NOMO-1 treated with DMSO at 0.1 percent for 48 hours (cell line): ENCODE data around the gene AP2B1.
"Not testable (repeated sequence)": the region's sequence is repeated elsewhere in the genome, so short reads cannot be mapped to it uniquely, and the experiment has no call there.

Experiments
- DNase-seq: peaks from one replicate; lab custom pipeline; 2025; ENCODE audit not compliant: unreplicated experiment; lab: John Stamatoyannopoulos, UW

AP2B1 gene

DNA sequence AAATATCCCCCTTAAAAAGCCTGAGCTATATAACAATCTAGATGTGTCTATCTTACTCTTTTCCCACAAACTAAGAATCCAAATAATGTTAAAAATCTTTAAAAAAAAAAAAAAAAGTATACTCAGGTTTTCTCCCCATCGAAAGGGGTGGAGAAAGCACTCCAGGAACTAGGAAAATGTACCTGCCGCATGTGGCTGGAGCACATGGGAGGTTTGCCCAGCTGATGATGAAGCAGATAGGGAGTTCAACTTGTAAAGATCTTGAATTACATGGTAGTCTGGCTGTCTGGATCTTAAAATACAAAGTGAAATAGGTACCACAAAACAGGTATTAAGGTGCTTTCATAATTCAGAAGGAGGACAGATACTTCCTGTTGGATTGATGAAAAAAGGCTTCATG, 17.7 kb upstream of the AP2B1 start:
- DNase-seq: no peak

DNA sequence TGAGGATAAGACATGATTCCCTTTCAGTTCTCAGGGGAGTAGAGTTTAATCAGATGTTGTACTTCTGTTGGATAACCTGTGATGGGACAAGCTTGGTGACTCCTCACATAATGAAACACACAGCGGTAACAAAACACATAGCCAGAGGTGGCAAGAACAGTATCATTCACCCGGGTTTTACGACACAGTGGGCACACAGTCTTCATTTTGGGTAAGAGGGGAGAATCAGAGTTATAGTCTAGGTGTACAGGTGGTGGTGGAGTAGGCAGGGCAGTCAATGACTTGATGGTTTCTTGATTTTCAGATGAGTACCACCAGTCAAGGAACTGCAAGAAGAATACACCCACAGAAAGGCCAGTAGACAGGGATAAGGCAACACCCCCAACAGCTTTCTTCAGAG, 11.4 kb upstream of the AP2B1 start:
- no peak for DNase-seq

DNA sequence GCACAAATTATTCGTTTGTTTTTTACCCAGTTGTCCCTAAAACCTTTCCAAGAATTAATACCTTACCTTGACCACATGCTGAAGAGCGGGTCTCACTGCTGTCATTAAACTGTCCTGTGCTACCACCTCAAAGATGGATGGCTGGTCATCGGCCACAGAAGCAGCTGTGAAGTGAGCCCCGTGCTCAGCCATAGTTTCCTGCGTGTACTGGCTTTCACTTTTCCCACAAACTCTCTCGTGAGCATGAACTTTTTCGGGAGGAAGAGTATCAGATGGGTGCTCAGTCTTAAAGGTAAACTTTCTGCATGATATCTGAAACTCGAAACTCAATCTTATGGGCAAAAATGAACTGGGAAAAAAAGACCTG, 9.3 kb upstream of the AP2B1 start:
- DNase-seq: no peak

DNA sequence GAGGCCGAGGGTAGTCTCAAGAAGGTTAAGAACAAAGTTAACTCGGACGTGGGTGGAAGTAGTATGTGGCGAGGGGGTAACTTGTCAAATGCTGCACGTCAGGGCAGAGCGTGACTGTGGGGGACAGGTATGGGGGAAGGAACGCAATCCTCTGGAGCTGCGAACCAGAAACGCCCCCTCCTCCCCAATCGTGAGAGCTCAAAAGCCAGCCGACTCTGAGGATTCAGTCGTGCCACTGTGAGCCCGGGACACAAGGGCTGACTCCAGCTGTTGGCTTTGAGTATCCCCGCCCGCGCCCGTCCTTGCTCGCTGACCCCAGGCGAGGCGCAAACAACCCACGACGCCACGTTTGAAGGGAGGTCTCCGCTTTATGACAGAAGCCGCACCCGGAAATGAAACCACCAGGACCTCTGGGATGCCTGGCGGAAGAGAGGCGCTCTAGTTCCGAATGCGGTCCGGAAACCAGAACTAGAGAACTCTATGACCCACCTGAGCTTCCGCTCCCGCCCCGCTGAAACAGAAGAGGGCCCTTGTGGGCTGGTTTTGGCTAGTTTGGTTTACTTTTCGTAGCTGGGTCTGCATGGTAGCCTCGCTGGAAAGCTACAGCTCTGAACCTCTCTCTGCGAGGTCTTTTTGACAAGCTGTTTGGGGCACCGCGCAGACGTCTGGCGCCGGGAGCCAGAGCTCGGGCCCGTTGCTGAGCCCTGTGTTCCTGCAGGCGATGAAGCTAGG, 8.8 kb upstream of the AP2B1 start, which contains the start of gene PEX12:
Gene PEX12, minus strand, starts transcription at position 375 of the 732 bp plus-strand sequence. CDS start 550 bp downstream, outside the sequence.
- DNase-seq: peak; percentile 93

DNA sequence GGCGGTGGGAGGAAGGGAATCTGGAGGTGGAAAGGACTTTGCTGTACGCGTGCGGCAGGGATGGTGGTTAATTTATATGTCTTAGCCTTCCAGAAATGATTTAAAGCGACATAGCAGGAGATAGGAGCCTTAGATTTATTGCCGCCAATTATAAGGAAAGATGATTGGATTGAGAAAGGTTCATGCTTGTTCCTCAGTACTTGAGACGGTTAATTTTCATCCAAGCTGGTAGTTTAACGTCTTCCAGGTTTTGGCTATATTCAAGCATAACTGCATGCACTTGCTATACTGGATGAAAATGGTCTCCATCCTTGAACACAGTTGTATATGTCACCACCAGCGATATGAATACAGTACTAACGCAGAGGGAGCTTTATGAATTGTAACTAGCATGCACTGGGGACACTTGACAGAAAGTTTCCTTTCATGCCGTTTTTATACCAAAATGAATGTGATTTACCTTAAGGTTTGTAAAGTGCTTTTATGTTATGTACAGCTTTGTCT, 8.1 kb upstream of the AP2B1 start:
- no peak for DNase-seq

DNA sequence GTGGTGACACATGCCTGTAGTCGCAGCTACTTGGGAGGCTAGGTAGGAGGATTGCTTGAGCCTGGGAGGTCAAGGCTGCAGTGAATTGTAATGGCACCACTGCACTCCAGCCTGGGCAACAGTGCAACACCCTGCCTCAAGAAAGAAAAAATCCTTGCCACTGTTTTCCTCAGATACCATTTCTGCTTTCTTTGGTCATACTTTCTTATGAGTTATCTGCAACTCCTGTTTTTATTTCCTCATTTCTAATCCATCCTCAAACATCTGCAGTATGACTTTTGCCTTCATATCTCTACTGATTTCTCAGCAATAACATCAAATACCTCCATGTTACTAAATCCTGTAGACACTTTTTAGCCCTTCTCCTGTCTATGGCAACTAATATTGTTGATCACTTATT, 3.1 kb upstream of the AP2B1 start:
- DNase-seq: peak; percentile 9

DNA sequence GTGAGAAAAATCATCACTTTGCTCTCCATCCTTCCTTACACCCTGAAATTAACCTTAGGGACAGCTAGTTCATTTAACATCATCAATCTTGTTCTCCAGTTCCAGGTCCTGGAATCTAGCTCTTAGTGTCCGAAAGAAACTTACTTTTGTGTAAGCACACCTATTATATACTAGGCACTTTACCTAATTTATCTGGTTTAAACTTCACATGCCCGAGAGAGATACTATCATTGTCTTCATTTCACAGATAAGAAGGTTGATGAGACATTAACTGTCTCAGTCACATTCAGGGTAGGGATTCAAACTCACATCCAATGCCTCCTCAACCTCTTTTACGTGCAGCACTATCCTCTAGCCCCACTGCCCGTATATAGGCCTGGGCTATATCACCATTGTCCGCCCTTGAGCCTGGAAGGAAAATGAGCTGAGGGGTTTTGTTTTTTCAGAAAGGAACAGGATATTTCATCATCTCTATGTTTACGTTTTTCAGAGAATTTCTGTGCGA, 501 bp upstream of the AP2B1 start:
- no peak for DNase-seq

DNA sequence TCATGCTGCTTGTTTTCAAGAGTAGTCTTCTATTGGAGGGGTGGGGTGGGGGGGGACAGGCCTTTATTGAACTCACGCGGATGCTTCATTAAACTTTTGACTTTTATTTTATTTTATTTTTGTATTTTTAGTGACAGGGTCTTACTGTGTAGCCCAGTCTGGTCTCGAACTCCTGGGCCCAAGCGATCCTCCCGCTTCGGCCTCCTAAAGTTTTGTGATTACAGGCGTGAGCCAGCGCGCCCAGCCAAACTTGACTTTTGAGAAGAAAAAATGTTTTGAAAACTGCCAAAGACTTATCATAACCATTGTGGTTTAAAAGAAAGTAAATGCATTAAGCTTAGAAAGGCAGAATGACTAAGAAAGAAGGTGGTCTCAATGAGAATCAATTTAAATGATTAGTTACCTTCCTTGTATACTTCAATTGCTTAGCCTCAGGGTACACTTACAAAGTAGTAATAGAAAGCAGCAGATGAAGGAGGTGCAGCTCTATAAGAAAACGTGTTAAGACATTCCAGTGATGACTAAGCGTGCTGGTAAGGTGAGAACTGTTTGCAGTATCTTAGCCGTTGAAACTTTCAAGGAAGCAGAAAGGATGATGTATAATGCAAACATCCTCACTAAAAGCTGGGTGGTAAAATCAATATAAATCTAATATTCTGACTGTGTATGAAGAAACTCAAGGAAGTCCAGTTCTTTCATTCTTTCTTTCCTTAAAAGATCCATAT, 1.2 kb downstream of the AP2B1 start:
- no peak for DNase-seq

DNA sequence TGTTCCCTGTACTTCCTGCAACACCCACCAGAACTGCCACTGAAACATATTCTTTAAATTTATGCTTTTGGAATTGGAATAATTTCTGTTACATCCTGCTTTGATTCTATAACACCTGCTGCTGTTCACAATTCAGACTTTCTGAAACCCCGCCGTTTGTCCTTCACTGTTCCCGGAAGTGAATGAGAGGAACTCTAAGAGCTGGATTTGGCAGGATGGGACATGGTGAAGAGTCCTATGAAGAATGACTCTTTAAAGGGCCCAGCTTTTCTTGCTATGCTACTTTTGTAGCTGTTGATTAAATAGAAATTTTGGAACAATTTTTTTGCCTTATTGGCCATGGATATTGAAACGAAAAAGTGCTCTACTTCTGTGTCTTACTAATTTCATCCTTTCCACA, 8.9 kb downstream of the AP2B1 start:
- DNase-seq: no peak

DNA sequence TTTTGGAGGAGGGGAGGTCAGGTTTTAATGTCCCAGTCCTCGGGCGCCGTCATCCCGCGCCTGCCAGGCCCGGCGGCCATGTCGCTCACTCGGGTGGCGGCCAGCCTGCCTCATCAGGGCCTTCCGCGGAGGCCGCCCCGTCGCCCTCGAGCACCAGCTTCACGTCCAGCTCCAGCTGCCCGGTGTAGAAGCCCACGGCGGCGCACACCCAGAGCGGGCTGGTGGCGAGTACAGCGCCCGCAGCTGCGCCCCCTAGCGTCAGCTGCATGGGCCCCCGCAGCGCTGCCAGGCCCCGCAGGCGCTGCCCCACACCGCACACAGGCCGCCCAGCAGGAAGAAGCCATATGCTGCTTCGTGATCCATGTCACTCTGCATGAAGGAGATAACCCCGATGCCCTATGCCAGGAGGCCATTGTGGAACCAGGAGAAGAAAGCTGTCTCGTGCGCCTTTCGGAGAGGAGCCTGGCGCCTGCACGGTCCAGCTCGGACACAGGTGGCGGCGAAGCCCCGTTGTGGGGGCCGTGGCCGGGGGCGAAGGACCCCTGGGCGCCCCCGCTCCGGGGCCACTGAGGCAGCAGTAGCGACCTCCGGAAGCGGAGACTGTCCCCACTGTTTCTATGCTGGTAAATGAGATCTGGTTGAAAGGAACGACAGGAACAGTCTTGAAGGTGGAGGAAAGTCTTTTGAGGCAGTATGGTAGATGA, 9.6 kb downstream of the AP2B1 start:
- DNase-seq: no peak

DNA sequence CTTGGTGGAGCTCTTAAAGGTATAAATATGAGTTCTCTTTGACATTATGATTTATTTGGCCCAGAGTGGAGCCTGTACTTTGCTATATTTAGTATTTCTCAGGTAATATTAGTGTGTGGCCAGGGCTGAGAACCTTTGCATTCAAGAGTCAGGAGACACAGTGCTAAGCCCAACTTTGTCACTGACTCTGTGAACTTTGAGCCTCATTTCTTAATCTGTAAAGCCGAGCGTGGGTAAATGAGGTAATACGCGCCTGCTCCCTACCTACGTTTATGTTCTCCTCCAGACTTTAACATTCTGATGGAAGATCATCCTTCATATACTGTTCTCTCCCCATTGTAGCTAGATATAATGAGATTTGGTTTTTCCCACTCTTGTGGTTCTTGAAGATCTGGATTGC, 10.5 kb downstream of the AP2B1 start:
- no peak for DNase-seq

DNA sequence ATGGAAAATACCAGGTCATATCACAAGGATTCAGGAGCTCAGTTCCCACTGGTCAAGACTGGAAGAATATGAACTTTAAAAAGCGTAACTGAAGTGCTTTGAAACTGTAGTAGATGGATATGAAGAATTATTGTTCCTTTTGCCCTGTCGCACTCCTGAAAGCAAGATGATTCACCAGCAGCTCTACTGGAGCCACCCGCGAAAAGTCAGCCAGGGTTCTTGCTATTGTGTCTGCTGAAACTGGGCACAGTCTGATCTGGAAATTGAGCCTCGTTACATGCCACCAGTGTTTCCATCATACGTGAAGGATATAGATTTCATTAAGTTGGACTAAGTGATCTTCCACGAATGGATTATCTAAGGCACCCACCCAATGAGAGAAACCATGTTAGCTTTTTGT, 16.6 kb downstream of the AP2B1 start:
- DNase-seq: no peak

DNA sequence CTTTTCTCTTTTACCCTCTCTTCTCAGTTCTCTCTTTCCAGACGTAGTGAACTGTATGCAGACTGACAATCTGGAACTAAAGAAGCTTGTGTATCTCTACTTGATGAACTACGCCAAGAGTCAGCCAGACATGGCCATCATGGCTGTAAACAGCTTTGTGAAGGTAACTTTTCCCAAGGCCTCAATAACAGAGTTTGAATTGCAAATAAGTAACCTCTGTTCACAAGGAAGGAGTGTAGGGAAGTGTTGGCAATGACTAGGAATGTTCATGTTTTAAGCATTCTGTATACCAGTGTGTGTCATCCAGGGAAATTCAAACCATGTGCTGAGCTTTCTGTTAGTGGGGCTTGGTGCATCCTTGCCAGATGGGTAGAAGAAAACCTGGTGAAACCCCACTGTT, 18.6 kb downstream of the AP2B1 start:
- no peak for DNase-seq

DNA sequence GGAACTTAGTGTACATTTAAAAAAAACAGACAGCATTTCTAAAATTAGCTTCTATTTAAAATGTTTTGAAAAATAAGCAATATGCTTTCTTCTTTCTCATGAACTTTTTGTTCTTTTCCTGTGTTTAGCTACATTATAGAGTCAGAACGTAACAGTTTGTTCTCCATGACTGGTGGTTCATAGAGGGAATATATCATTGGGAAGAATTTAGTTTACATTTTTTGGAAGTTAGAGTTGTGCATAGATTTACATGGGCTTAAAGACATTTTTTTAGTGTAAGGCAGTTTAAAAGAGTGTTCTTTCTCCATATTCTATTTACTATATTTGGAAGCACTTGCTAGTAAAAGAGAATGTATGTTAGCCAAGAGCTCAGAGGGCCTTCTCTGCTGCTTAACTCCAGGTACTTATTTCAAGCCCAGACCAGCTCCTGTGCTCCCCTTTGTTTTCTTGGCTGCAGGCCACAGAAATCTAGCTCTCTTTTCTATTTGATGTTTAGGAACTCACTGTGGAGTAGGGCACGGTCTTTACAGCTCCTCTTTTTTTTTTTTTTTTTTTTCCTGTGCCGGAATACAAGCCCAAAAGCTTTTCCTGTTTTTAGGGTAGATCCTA, 20.2 kb downstream of the AP2B1 start:
- no peak for DNase-seq

DNA sequence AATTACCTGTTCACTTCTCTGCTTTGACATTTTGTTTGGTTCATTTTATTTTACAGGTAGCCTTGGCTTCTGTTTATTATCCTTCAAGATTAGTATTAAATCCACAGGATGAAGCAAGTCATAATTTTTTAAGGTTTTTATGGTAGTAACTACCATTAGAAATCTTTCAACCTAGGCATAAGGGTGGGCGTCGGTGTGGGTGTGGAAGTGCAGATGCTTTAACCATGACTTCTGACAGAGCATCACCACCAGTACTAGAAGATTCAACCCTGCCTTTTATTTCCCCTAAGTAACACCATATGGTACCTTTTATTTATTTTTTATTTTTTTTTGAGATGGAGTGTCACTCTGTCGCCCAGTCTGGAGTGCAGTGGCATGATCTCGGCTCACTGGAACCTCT, 22.7 kb downstream of the AP2B1 start:
- no peak for DNase-seq

DNA sequence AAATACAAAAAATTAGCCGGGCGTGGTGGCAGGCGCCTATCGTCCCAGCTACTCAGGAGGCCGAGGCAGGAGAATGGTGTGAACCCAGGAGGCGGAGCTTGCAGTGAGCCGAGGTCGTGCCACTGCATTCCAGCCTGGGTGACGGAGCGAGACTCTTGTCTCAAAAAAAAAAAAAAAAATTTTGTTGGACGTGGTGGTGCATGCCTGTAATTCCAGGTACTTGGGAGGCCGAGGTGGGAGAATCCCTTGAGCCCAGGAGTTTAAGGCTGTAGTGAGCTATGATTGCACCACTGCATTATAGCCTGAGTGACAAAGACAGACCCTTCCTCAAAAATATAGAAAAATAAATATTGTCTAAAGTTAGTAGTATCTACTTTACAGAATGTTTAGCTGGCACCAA, 23.6 kb downstream of the AP2B1 start:
- DNase-seq: not testable (repeated sequence)

DNA sequence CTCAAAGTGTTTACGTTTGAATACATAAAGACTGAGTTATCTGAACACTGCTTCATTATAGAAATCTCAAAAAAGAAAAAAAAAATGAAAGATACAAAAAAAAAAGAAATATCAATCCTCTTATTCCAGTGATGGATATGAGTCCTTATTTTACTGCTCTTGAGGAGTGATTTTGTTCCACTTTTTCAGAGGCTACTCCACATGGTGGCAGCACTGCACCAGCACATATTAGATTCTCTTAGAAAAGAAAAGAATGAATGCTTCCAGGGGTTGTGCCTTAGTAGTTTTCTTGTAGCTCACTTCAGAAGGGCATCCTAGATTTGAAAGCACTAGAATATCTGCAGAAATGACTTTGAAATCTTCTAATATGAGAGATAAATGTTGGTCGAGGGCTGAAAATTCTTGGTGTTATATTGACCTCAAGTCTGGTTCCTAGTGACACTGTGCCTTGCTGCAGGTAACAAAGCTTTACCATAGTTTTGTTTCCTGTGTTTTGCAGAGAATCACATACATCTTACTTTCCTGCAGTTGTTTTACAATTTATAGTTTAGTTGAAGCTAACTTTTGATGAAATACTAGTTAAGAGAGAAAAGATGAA, 25.9 kb downstream of the AP2B1 start:
- peak; percentile 5 for DNase-seq

DNA sequence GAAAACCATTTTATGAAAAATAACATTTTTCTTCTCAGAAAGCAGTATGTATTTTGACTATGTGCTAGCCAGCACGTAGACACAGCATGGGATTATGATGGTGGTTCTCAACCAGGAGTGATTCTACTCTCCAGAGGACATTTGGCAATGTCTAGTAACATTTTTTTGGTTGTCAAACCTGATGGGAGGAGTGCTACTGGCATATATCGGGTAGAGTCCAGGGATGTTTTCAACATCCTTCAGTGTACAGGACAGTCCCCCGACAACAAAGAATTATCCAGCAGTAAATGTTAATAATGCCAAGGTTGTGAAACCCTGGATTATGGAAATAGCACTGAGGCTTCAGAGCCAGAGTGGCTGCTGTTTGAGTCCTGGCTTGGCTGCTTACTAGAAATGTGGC, 27.7 kb downstream of the AP2B1 start:
- DNase-seq: no peak

DNA sequence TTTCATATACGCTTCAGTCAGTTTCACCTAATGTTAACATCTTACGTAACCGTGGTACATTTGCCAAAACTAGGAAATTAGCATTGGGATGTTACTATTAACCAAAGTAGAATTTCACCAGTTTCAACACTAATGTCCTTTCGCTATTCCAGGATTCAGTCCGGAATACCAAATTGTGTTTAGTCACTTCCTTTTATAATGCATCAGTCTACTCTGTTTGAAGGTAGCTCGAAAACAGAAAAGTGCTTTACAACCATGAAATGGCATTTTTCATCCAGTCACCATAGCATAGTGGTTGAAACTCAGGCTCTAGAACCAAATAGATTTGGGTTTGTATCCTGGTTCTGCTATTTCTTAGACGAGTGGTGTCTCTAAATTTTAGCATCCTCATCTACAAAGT, 29.4 kb downstream of the AP2B1 start:
- DNase-seq: no peak

DNA sequence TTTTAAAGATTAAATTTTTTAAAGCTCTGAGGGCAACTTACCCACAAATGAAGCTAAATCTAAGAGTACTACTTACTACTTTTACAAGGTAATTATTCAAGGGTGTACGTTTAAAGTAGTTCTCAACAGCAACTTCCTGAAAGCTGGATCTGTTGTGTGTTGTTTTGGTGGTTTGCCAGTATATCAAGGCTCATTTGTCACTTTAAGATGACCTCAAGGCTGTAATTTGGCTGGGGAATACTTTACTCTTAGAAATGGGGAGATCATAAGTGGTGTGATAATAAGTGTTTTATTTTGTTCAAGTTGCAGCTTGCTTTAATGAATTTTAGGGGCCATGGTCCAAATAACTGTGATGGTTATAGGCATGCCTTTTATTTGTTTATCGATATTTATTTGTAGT, 30.4 kb downstream of the AP2B1 start:
- no peak for DNase-seq

DNA sequence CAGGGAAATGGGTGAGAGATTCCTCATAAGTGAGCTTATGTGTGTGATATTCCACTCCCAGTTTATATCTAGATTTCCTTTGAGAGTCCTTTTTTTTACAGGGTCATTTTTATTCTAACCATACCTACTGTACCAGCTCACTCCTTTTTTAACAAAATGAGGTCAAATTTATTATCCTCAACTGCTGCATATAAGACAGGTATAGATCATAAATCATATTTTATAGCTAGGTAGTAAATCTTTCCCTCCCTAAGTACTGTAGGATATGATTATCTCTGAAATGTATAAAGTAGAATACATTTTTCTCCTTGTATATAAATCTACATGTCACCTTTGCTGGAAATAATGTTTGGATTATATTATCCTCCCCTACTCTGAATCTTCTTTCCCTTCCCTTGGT, 31.5 kb downstream of the AP2B1 start:
- no peak for DNase-seq
